Hepatocyte (in vitro differentiated cells): ENCODE results near the gene MGST3.

Experiments used
- CTCF ChIP-seq: fragments of 200-600 bp; sonication (generic); IDR thresholded peaks from 2 replicates; pipeline ENCODE4 v1.5.1; 2016; ENCODE audit warnings: antibody characterized with exemption, mild to moderate bottlenecking; ENCODE audit not compliant: poor library complexity
- EZH2 ChIP-seq: fragments of 200-600 bp; sonication (generic); IDR thresholded peaks from 2 replicates; pipeline ENCODE4 v1.6.1; 2016; ENCODE audit warnings: antibody characterized with exemption, mild to moderate bottlenecking, borderline replicate concordance

DNA sequence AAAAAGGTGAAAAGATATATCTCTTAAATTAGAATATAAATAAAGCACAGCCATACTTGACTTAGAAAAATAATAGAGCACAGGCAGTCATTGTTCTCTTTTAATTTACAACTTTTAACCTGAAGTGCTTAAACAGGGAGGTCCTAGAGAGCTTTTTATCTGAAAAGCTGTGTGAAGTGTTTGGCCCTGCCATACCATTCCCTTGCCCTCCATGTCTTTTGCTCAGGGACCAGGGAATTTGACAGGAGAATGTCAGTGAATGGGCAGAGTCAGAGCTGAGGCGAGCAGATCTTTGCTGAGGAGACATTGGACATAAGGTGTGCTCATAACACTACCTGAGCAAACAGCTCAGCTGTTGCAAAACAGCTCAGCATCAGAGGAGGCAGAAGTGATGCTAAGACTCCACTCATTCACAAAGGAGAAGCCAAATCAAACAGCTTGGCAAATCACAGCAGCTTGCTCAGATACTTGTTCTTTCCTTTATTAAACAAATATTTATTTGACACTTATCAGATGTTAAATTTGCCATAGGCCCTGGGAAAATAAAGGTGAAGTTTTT, 14.9 kb upstream of the MGST3 start:
- no peak for TF ChIP-seq CTCF
- TF ChIP-seq EZH2: no peak
